HFF-Myc (cell line): Measurements from ENCODE around the gene SSH2.
"Not testable (repeated sequence)": the region's sequence is repeated elsewhere in the genome, so short reads cannot be mapped to it uniquely, and the experiment has no call there.

ENCODE experiments used
- DNase-seq: peaks from one replicate; pipeline ENCODE4 v3.0.0-alpha.2; 2011; ENCODE audit warnings: low read depth; ENCODE audit errors: extremely low read depth
- H3K4me3 ChIP-seq: replicated peaks from 2 replicates; pipeline ENCODE4 v1.5.1; 2011; ENCODE audit warnings: low read depth, mild to moderate bottlenecking, control low read depth, low read length
- CTCF ChIP-seq: IDR thresholded peaks from 2 replicates; pipeline ENCODE4 v1.5.1; 2012; ENCODE audit warnings: mild to moderate bottlenecking, low read depth, low read length, control low read depth; ENCODE audit errors: missing control alignments

SSH2 gene

GRCh38 chr17:29652976-29653375 lies 277.1 kb downstream of the SSH2 start:
- no peak for DNase-seq
- H3K4me3 ChIP-seq = no peak overlapping the region
- no peak for TF ChIP-seq CTCF

GRCh38 chr17:29651913-29652312 lies 278.1 kb downstream of the SSH2 start:
- DNase-seq, H3K4me3 ChIP-seq: not testable (repeated sequence)

GRCh38 chr17:29650396-29650795 lies 279.6 kb downstream of the SSH2 start:
- H3K4me3 ChIP-seq = no peak overlapping the region
- TF ChIP-seq CTCF = no peak
- DNase-seq = no peak

GRCh38 chr17:29649359-29649758 lies 280.7 kb downstream of the SSH2 start:
- no peak for TF ChIP-seq CTCF
- DNase-seq = no peak
- H3K4me3 ChIP-seq = no peak overlapping the region

- no peak overlapping the region for H3K4me3 ChIP-seq
- no peak for DNase-seq
- no peak for TF ChIP-seq CTCF
Observed at GRCh38 chr17:29648005-29648404, 282.0 kb downstream of the SSH2 start.

- TF ChIP-seq CTCF = no peak
- no peak for DNase-seq
- no peak overlapping the region for H3K4me3 ChIP-seq
Observed at GRCh38 chr17:29645515-29646051, 284.4 kb downstream of the SSH2 start.

- no peak for TF ChIP-seq CTCF
- no peak overlapping the region for H3K4me3 ChIP-seq
- no peak for DNase-seq
Observed at GRCh38 chr17:29643817-29644160, 286.2 kb downstream of the SSH2 start.
